ENCODE measurements around the gene RRH.

- TF ChIP-seq CTCF (IDR thresholded peaks at IDR 0.05), result no peak
- no peak for TF ChIP-seq POLR2A (IDR thresholded peaks at IDR 0.05)
Measured at GRCh38 chr4:109876634-109877265, 49.0 kb downstream of the RRH start.
